Gastrocnemius medialis (tissue), 4 donors: ENCODE results near the gene DOCK3. TPM values are rescaled to one million over a fixed set of nuclear protein-coding genes. Genes with fewer than 3 reads are reported as not detected.
"Not testable (repeated sequence)": the region's sequence is repeated elsewhere in the genome, so short reads cannot be mapped to it uniquely, and the experiment has no call there.

ENCODE experiments used
- ATAC-seq, 2 donors: fragments of 150-250 bp; one replicate each; pipeline ENCODE4 v1.9.1; 2016
- DNase-seq, 2 donors: peaks; one replicate each; pipeline ENCODE4 v3.0.0-alpha.2; 2019
- H3K27ac ChIP-seq, 4 donors: fragments of 200-600 bp; sonication (generic); 1 replicate in 1 of 4; 2 replicates in 3 of 4; pipeline ENCODE4 v1.5.1; 2016 to 2018; ENCODE audit warnings: mild to moderate bottlenecking in 2 of 4, moderate library complexity in 1 of 4
- H3K27me3 ChIP-seq, 3 donors: fragments of 200-600 bp; sonication (generic) in 2 of 3; 1 replicate in 1 of 3; 2 replicates in 2 of 3; pipeline versions ENCODE4 v1.5.1 to v1.6.0; 2016 to 2019; ENCODE audit warnings: mild to moderate bottlenecking in 1 of 3, moderate library complexity in 1 of 3
- H3K36me3 ChIP-seq, 2 donors: fragments of 200-600 bp; sonication (generic) in 1 of 2; one replicate each; pipeline ENCODE4 v1.5.1; 2017 to 2018
- H3K4me1 ChIP-seq, 2 donors: fragments of 200-600 bp; sonication (generic) in 1 of 2; one replicate each; pipeline ENCODE4 v1.5.1; 2016 to 2017; ENCODE audit warnings: mild to moderate bottlenecking in 2 of 2
- H3K4me3 ChIP-seq, 4 donors: fragments of 200-600 bp; sonication (generic) in 3 of 4; 1 replicate in 1 of 4; 2 replicates in 3 of 4; pipeline ENCODE4 v1.5.1; 2016 to 2019; ENCODE audit warnings: mild to moderate bottlenecking in 2 of 4
- H3K9me3 ChIP-seq, 3 donors: fragments of 200-600 bp; sonication (generic) in 2 of 3; 1 replicate in 1 of 3; 2 replicates in 2 of 3; pipeline ENCODE4 v1.5.1; 2016 to 2019
- POLR2A ChIP-seq, 2 donors: fragments of 450-650 bp; IDR thresholded peaks; one replicate each; pipeline ENCODE4 v1.6.1; 2017; ENCODE audit warnings: antibody characterized with exemption in 2 of 2, mild to moderate bottlenecking in 2 of 2, moderate library complexity in 2 of 2
- in situ Hi-C, 4 donors: fragments of 200-750 bp; cut with MboI; loops; one replicate each; pipeline versions ENCODE4 v1.15.0 to v1.8.0; 2017; ENCODE audit warnings: low sequenced_read_pairs in 4 of 4
- intact Hi-C: fragments of 100-400 bp; cut with DNase I; formaldehyde crosslinking; loops from one replicate; pipeline ENCODE4 v1.15.1; 2023; ENCODE audit warnings: low total_unique reads
- total RNA-seq, 4 donors: library from RNA; depleted of rRNA; stranded (reverse); fragments of >200 nt; gene quantifications; one replicate each; pipeline versions ENCODE4 v1.1.0 to v1.2.3, GENCODE V29; 2016
- TF ChIP-seq, protein P1 (sequence below), 5 experiments: fragments of 450-650 bp in 3 of 5; fragments of 200-600 bp in 2 of 5; sonication (generic) in 2 of 5; IDR thresholded peaks in 4 of 5; conservative IDR thresholded peaks in 1 of 5; 1 replicate in 4 of 5; 2 replicates in 1 of 5; pipeline ENCODE4 v1.5.1; 2016 to 2019; ENCODE audit warnings: antibody characterized with exemption in 5 of 5, mild to moderate bottlenecking in 3 of 5, moderate library complexity in 3 of 5

Gene DOCK3
- total RNA-seq, 4 donors from 2014 or later = 0.61 to 3.1 (median 0.73) TPM

- Histone ChIP-seq H3K9me3 (no peaks in the 10 kb centered on the region), H3K27me3 (no peaks in the 10 kb centered on the region), H3K27ac (no peak overlapping the region), H3K36me3 (no peaks in the 10 kb centered on the region), H3K4me1 (no peaks in the 10 kb centered on the region), H3K4me3 (no peak overlapping the region)
- ATAC-seq (no peak), DNase-seq (no peak)
- TF ChIP-seq, protein P1, sequence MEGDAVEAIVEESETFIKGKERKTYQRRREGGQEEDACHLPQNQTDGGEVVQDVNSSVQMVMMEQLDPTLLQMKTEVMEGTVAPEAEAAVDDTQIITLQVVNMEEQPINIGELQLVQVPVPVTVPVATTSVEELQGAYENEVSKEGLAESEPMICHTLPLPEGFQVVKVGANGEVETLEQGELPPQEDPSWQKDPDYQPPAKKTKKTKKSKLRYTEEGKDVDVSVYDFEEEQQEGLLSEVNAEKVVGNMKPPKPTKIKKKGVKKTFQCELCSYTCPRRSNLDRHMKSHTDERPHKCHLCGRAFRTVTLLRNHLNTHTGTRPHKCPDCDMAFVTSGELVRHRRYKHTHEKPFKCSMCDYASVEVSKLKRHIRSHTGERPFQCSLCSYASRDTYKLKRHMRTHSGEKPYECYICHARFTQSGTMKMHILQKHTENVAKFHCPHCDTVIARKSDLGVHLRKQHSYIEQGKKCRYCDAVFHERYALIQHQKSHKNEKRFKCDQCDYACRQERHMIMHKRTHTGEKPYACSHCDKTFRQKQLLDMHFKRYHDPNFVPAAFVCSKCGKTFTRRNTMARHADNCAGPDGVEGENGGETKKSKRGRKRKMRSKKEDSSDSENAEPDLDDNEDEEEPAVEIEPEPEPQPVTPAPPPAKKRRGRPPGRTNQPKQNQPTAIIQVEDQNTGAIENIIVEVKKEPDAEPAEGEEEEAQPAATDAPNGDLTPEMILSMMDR (IDR thresholded peaks at IDR 0.05 in 4 of 5, conservative IDR thresholded peaks at IDR 0.05 in 1 of 5) = no peak
- no peak for TF ChIP-seq POLR2A (IDR thresholded peaks at IDR 0.05)
- in situ Hi-C loops (no loop called here), intact Hi-C loops (no loop called here)
Measured at GRCh38 chr3:50953825-50954414, 279.2 kb downstream of the DOCK3 start.

DNA sequence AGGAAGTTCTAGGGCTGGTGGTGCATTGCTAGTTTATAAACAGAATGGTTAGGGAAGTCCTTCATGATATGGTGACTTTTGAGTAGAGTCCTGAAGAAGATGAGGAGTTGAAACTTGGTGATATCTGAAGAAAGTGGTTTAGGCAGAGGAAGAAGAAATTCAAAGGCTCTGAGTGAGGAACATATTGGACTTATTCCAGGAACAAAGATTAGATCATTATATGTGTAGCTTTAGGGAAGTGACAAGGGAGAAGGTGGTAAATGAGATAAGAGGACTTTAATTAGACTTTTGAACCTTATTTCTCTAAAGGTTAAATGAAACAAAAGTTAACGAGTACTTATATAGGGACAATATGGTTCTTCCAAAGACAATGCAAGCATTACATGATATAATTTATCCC, 286.7 kb downstream of the DOCK3 start:
- H3K9me3 ChIP-seq = no peaks in the 10 kb centered on the region
- DNase-seq (no peak), ATAC-seq (no peak)
- no peaks in the 10 kb centered on the region for H3K4me1 ChIP-seq
- TF ChIP-seq, protein P1 (IDR thresholded peaks at IDR 0.05 in 4 of 5, conservative IDR thresholded peaks at IDR 0.05 in 1 of 5) = no peak
- TF ChIP-seq POLR2A (IDR thresholded peaks at IDR 0.05) = no peak
- intact Hi-C loops = no loop called here
- H3K36me3 ChIP-seq = no peaks in the 10 kb centered on the region
- H3K27me3 ChIP-seq = no peaks in the 10 kb centered on the region
- no peak overlapping the region for H3K27ac ChIP-seq
- H3K4me3 ChIP-seq = no peak overlapping the region
- in situ Hi-C loops = no loop called here

DNA sequence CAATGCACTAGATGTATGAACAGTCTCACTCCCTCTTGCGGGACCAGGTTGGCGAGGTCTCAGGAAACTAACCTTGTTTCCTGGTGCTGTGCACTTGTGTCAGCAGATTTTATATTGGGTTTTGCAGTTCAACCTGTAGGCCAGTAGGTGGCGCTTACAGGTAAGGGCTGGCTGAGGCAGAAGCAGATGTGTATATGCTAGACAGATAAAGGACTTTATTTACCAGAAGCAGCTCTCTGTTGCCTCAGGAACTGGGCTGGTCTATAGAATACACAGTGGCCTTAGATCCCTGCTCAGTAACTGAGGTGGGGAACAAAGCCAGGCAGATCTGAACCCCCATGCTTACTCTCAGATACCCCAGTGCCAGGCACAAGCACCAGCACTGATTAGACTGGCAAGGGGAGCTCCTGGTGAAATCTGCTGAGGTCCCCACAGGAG, 296.8 kb downstream of the DOCK3 start:
- no peak for TF ChIP-seq POLR2A (IDR thresholded peaks at IDR 0.05)
- TF ChIP-seq, protein P1 (IDR thresholded peaks at IDR 0.05 in 4 of 5, conservative IDR thresholded peaks at IDR 0.05 in 1 of 5) = peak; percentile 13 to 57 (median 40)
- Histone ChIP-seq H3K4me1 (no peaks in the 10 kb centered on the region), H3K9me3 (no peaks in the 10 kb centered on the region), H3K4me3 (no peak overlapping the region), H3K36me3 (no peaks in the 10 kb centered on the region), H3K27me3 (no peaks in the 10 kb centered on the region), H3K27ac (no peak overlapping the region)
- ATAC-seq (peak in 1 of 2 donors; percentile 33), DNase-seq (no peak)
- in situ Hi-C loops = no loop called here
- intact Hi-C loops = no loop called here

GRCh38 chr3:50972029-50972428, 297.3 kb downstream of the DOCK3 start:
- no peaks in the 10 kb centered on the region for H3K9me3 ChIP-seq
- no peak overlapping the region for H3K27ac ChIP-seq
- ATAC-seq (no peak), DNase-seq (no peak)
- in situ Hi-C loops = no loop called here
- H3K36me3 ChIP-seq = no peaks in the 10 kb centered on the region
- TF ChIP-seq, protein P1 (IDR thresholded peaks at IDR 0.05 in 4 of 5, conservative IDR thresholded peaks at IDR 0.05 in 1 of 5) = no peak
- no peak for TF ChIP-seq POLR2A (IDR thresholded peaks at IDR 0.05)
- no peaks in the 10 kb centered on the region for H3K27me3 ChIP-seq
- H3K4me1 ChIP-seq = no peaks in the 10 kb centered on the region
- H3K4me3 ChIP-seq = no peak overlapping the region
- intact Hi-C loops = no loop called here

DNA sequence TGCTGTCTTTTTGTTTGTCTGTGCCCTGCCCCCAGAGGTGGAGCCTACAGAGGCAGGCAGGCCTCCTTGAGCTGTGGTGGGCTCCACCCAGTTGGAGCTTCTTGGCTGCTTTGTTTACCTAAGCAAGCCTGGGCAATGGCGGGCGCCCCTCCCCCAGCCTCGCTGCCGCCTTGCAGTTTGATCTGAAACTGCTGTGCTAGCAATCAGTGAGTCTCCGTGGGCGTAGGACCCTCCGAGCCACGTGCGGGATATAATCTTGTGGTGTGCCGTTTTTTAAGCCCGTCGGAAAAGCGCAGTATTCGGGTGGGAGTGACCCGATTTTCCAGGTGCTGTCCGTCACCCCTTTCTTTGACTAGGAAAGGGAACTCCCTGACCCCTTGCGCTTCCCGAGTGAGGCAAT, 303.9 kb downstream of the DOCK3 start:
- ATAC-seq, in situ Hi-C loops, H3K27me3 ChIP-seq, H3K4me3 ChIP-seq, H3K9me3 ChIP-seq, H3K4me1 ChIP-seq, DNase-seq, H3K27ac ChIP-seq, intact Hi-C loops, H3K36me3 ChIP-seq: not testable (repeated sequence)
